Epithelial cell of proximal tubule (primary cell): ENCODE data around the gene CACNA1C. TPM values are rescaled to one million over a fixed set of nuclear protein-coding genes. Genes with fewer than 3 reads are reported as not detected.

ENCODE experiments used
- DNase-seq: peaks from one replicate; pipeline ENCODE4 v3.0.0-alpha.2; 2011; ENCODE audit warnings: low read depth
- H3K4me3 ChIP-seq: 2 replicates; pipeline ENCODE4 v1.5.1; 2011; ENCODE audit warnings: low read depth, mild to moderate bottlenecking, low read length
- CTCF ChIP-seq: conservative IDR thresholded peaks from 2 replicates; pipeline ENCODE4 v1.5.1; 2012; ENCODE audit warnings: low read depth, mild to moderate bottlenecking, low read length
- total RNA-seq: library from RNA; depleted of rRNA; stranded (reverse); fragments of >200 nt; gene quantifications from 2 replicates; pipeline ENCODE4 v1.2.3, GENCODE V29; 2015

CACNA1C gene
- total RNA-seq, 1 donor from 2014 or later, result not detected

GRCh38 chr12:2256453-2256852 lies 203.7 kb downstream of the CACNA1C start:
- DNase-seq, result no peak
- TF ChIP-seq CTCF, result no peak

GRCh38 chr12:2256915-2257314 lies 204.1 kb downstream of the CACNA1C start:
- no peak overlapping the region for H3K4me3 ChIP-seq
- no peak for DNase-seq
- no peak for TF ChIP-seq CTCF

More at GRCh38 chr12:2256453-2256852, 203.7 kb downstream of the CACNA1C start:
- H3K4me3 ChIP-seq, result no peak overlapping the region

DNA sequence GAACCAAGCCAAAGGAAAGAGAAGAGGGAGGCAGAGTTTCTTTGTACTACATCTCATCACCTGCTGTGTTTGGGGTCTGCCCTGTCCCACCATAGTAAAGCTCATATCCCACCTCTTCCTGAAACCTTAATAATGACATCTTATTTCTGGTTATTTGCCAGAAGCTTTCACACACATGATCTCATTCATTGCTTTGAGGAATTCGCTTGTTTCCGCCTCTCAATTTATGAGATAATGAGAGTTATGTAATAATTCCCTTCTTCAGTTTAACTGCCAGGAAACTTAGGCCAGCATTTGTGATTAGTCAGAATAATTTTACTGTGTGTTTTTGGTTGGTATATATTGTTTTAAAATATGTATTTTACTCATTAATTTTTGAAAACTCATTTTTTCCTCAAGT lies 205.2 kb downstream of the CACNA1C start:
- DNase-seq, result no peak
- no peak for TF ChIP-seq CTCF
- H3K4me3 ChIP-seq, result no peak overlapping the region

GRCh38 chr12:2259369-2259768 lies 206.6 kb downstream of the CACNA1C start:
- DNase-seq, result no peak
- TF ChIP-seq CTCF, result no peak
- no peak overlapping the region for H3K4me3 ChIP-seq

GRCh38 chr12:2260441-2260840 lies 207.7 kb downstream of the CACNA1C start:
- no peak overlapping the region for H3K4me3 ChIP-seq
- no peak for TF ChIP-seq CTCF
- DNase-seq, result no peak

- no peak for TF ChIP-seq CTCF
- no peak for DNase-seq
- H3K4me3 ChIP-seq, result no peak overlapping the region
These were observed 208.9 kb downstream of the CACNA1C start for GRCh38 chr12:2261708-2262107.

DNA sequence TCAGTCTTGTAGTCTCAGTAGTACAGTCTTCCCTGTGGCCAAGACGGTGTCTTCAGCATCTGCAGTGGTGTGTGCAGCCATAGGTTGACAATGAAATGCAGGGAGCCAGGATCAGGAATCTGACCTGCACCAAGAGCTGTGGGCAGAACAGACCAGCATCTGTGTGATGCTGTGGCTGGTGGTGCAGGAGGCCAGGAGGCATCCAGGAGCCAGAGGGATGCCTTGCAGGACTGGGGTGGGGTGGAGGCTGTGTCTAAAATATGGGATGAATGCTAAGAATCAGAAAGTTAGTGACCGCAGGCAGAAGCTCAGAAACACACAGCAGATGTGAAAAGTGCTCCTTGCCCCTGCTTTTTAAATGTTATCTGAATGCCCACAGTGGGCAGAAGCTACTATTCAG lies 209.7 kb downstream of the CACNA1C start:
- no peak overlapping the region for H3K4me3 ChIP-seq
- TF ChIP-seq CTCF, result no peak
- no peak for DNase-seq
